GM12878 (cell line): Measurements from ENCODE around the gene FCGR3B. TPM values are rescaled to one million over a fixed set of nuclear protein-coding genes. Genes with fewer than 3 reads are reported as not detected.
"Not testable (repeated sequence)": the region's sequence is repeated elsewhere in the genome, so short reads cannot be mapped to it uniquely, and the experiment has no call there.

Experiments used
- ATAC-seq: fragments of 200-7000 bp; cut with Tn5 transposase; 3 replicates; pipeline ENCODE4 v1.9.1; 2020; ENCODE audit warnings: mild to moderate bottlenecking, moderate library complexity
- BruUV-seq: library from RNA; stranded (reverse); fragments of 400-500 nt; replicated peaks from 2 replicates; lab custom pipeline; 2021; lab: Mats Ljungman, UMichigan
- CTCF ChIA-PET: fragments of 300-600 bp; sonication (Branson Sonifier 250); formaldehyde crosslinking; extraction: SDS; loops from one replicate; lab custom pipeline; 2021; ENCODE audit warnings: inconsistent platforms; lab: Yijun Ruan, JAX
- POLR2A ChIA-PET: fragments of 350-600 bp; formaldehyde crosslinking; extraction: SDS; loops from one replicate; lab custom pipeline; 2021; ENCODE audit warnings: inconsistent platforms; lab: Charles Lee
- RAD21 ChIA-PET: fragments of 300-600 bp; sonication (Branson Sonifier 250); formaldehyde crosslinking; loops from one replicate; lab custom pipeline; 2023; ENCODE audit warnings: antibody characterized with exemption; ENCODE audit not compliant: unreplicated experiment; lab: Charles Lee
- SMC1A ChIA-PET: fragments of 300-600 bp; sonication (Branson Sonifier 250); formaldehyde crosslinking; loops from one replicate; lab custom pipeline; 2023; ENCODE audit not compliant: unreplicated experiment, uncharacterized antibody; lab: Charles Lee
- DNase-seq: peaks from one replicate; pipeline ENCODE4 v3.0.0-alpha.2; 2011; ENCODE audit warnings: low read depth, low spot score
- FAIRE-seq: peaks from 3 replicates; lab custom pipeline; 2011; peaks lifted over from hg19 to GRCh38; lab: Jason Lieb, UNC
- H2AFZ ChIP-seq: 2 replicates; pipeline ENCODE4 v1.6.0; 2011; ENCODE audit warnings: low read depth, low read length, control low read depth; ENCODE audit not compliant: control insufficient read depth
- H3K27ac ChIP-seq: 2 replicates; pipeline ENCODE4 v1.5.1; 2011; ENCODE audit warnings: control low read depth; ENCODE audit not compliant: control insufficient read depth, insufficient read depth
- H3K27me3 ChIP-seq, 2 experiments: replicated peaks in 1 of 2; 2 replicates each; pipeline versions ENCODE4 v1.6.0 to v1.6.1; 2011; ENCODE audit warnings: low read length in 1 of 2; ENCODE audit not compliant: control insufficient read depth in 2 of 2, insufficient read depth in 2 of 2
- H3K36me3 ChIP-seq, 2 experiments: 2 replicates each; pipeline ENCODE4 v1.5.1; 2011; ENCODE audit warnings: low read length in 1 of 2; ENCODE audit not compliant: control insufficient read depth in 2 of 2, insufficient read depth in 2 of 2
- H3K4me1 ChIP-seq: 2 replicates; pipeline ENCODE4 v1.6.1; 2011; ENCODE audit warnings: mild to moderate bottlenecking, low read length, moderate library complexity, mixed read lengths; ENCODE audit not compliant: control insufficient read depth, insufficient read depth
- H3K4me2 ChIP-seq: 2 replicates; pipeline ENCODE4 v1.6.0; 2011; ENCODE audit warnings: control low read depth; ENCODE audit not compliant: control insufficient read depth, insufficient read depth
- H3K4me3 ChIP-seq: fragments of 200-600 bp; sonication (generic); 2 replicates; pipeline ENCODE4 v1.5.1; 2016
- H3K79me2 ChIP-seq: 2 replicates; pipeline ENCODE4 v1.6.0; 2011; ENCODE audit warnings: low read length; ENCODE audit not compliant: control insufficient read depth, insufficient read depth
- H3K9ac ChIP-seq: 2 replicates; pipeline ENCODE4 v1.8.0; 2011; ENCODE audit warnings: low read length, control low read depth, mixed read lengths; ENCODE audit not compliant: control insufficient read depth, insufficient read depth
- H3K9me3 ChIP-seq: replicated peaks from 3 replicates; pipeline ENCODE4 v1.5.1; 2011; ENCODE audit warnings: mild to moderate bottlenecking, low read length; ENCODE audit not compliant: control insufficient read depth, insufficient read depth
- H4K20me1 ChIP-seq: 2 replicates; pipeline ENCODE4 v1.6.0; 2011; ENCODE audit not compliant: control insufficient read depth, insufficient read depth
- in situ Hi-C: fragments of 300-500 bp; cut with MboI; formaldehyde crosslinking; loops from 9 replicates; pipeline ENCODE4 v1.14.3; 2018; ENCODE audit warnings: mixed read lengths
- intact Hi-C: fragments of 100-400 bp; cut with micrococcal nuclease; formaldehyde crosslinking; loops from one replicate; pipeline ENCODE4 v1.14.2; 2022; ENCODE audit not compliant: unreplicated experiment
- polyA plus RNA-seq, 11 experiments: library from polyadenylated mRNA; depleted of rRNA in 4 of 11; unstranded in 6 of 11; stranded (reverse) in 5 of 11; fragments of >200 nt; fragmentation: Nextera tagmentation in 4 of 11; fragmentation: Illumina TruSeq in 1 of 11; extraction: Ambion mirVana in 4 of 11; extraction: Trizol in 1 of 11; gene quantifications; 1 replicate in 1 of 11; 2 replicates in 10 of 11; pipeline versions ENCODE4 v1.2.1 to v1.2.3, GENCODE V29; 2011 to 2016; ENCODE audit warnings: inconsistent platforms in 2 of 11, missing spikeins in 2 of 11, low read depth in 1 of 11
- total RNA-seq, 4 experiments: library from RNA; depleted of rRNA in 3 of 4; stranded (reverse); fragments of >200 nt in 3 of 4; fragmentation: Illumina TruSeq in 1 of 4; extraction: Trizol in 1 of 4; gene quantifications; 2 replicates each; pipeline versions ENCODE4 v1.2.1 to v1.2.3, GENCODE V29; 2013 to 2021

FCGR3B gene
- total and polyA plus RNA-seq, 10 of the 15 experiments (the other 5 are each of a cell fraction or from before 2014, with no cell fraction given), result not detected

- H3K79me2 ChIP-seq, CTCF ChIA-PET, H3K4me1 ChIP-seq, DNase-seq, SMC1A ChIA-PET, H2AFZ ChIP-seq, H3K36me3 ChIP-seq, POLR2A ChIA-PET, BruUV-seq, FAIRE-seq, H4K20me1 ChIP-seq, RAD21 ChIA-PET, intact Hi-C loops, H3K9me3 ChIP-seq, in situ Hi-C loops, H3K27ac ChIP-seq, H3K27me3 ChIP-seq, H3K4me3 ChIP-seq, H3K9ac ChIP-seq, H3K4me2 ChIP-seq, ATAC-seq: not testable (repeated sequence)
Measured at GRCh38 chr1:161576676-161577075, 54.3 kb downstream of the FCGR3B start.

Other genes starting within 250 kb of the FCGR3B start
Only the 7 nearest of the 8 such genes appear.
- gene FCGR2A, start 125.7 kb downstream of the FCGR3B start, total RNA-seq (2014; rRNA removed), result 5.0 and 5.7 TPM in 2 replicates
- 5.3 and 7.0 TPM in 2 replicates for gene FCGR2A, start 125.7 kb downstream of the FCGR3B start, total RNA-seq (2014; rRNA removed; fragmentation: Illumina TruSeq; extraction: Trizol)
- gene FCGR2A, start 125.7 kb downstream of the FCGR3B start, total RNA-seq (2021), result 6.4 and 6.9 TPM in 2 replicates
- gene FCGR2A, start 125.7 kb downstream of the FCGR3B start, polyA plus RNA-seq (2011; rRNA removed), result 2.3 and 3.7 TPM in 2 replicates
- 7.4 and 9.3 TPM in 2 replicates for gene FCGR2A, start 125.7 kb downstream of the FCGR3B start, polyA plus RNA-seq (2014; fragmentation: Illumina TruSeq; extraction: Trizol)
- gene FCGR2A, start 125.7 kb downstream of the FCGR3B start, polyA plus RNA-seq (2014; fragmentation: Nextera tagmentation; extraction: Ambion mirVana), result 1 to 10 TPM; 3.8 to 4.2 TPM
- gene FCGR2A, start 125.7 kb downstream of the FCGR3B start, polyA plus RNA-seq (2014; rRNA removed), result 3.2 and 3.3 TPM in 2 replicates
- gene FCGR2A, start 125.7 kb downstream of the FCGR3B start, polyA plus RNA-seq (2016; fragmentation: Nextera tagmentation; extraction: Ambion mirVana), result 1 to 10 TPM; 3.1 to 3.6 TPM
- gene HSPA6, start 106.6 kb downstream of the FCGR3B start, total RNA-seq (2014; rRNA removed), result 0.65 and 0.96 TPM in 2 replicates
- 0.18 and 0.36 TPM in 2 replicates for gene HSPA6, start 106.6 kb downstream of the FCGR3B start, total RNA-seq (2014; rRNA removed; fragmentation: Illumina TruSeq; extraction: Trizol)
- gene HSPA6, start 106.6 kb downstream of the FCGR3B start, total RNA-seq (2021), result 1.6 and 1.8 TPM in 2 replicates
- 0.06 and 0.18 TPM in 2 replicates for gene HSPA6, start 106.6 kb downstream of the FCGR3B start, polyA plus RNA-seq (2011; rRNA removed)
- gene HSPA6, start 106.6 kb downstream of the FCGR3B start, polyA plus RNA-seq (2014; fragmentation: Illumina TruSeq; extraction: Trizol), result 0.12 and 0.16 TPM in 2 replicates
- under 1 TPM; 0.05 to 0.09 TPM for gene HSPA6, start 106.6 kb downstream of the FCGR3B start, polyA plus RNA-seq (2014; fragmentation: Nextera tagmentation; extraction: Ambion mirVana)
- 1.2 and 1.5 TPM in 2 replicates for gene HSPA6, start 106.6 kb downstream of the FCGR3B start, polyA plus RNA-seq (2014; rRNA removed)
- 1 to 10 TPM; 8.5 to 8.8 TPM for gene HSPA6, start 106.6 kb downstream of the FCGR3B start, polyA plus RNA-seq (2016; fragmentation: Nextera tagmentation; extraction: Ambion mirVana)
- 0.05 TPM in 1 of 2 replicates, not detected in the other for gene FCGR3A, start 81.4 kb downstream of the FCGR3B start, total RNA-seq (2014; rRNA removed)
- gene FCGR3A, start 81.4 kb downstream of the FCGR3B start, total RNA-seq (2014; rRNA removed; fragmentation: Illumina TruSeq; extraction: Trizol), result not detected in 2 replicates
- 0.10 TPM in 1 of 2 replicates, not detected in the other for gene FCGR3A, start 81.4 kb downstream of the FCGR3B start, total RNA-seq (2021)
- not detected in 2 replicates for gene FCGR3A, start 81.4 kb downstream of the FCGR3B start, polyA plus RNA-seq (2011; rRNA removed)
- gene FCGR3A, start 81.4 kb downstream of the FCGR3B start, polyA plus RNA-seq (2014; fragmentation: Illumina TruSeq; extraction: Trizol), result not detected in 2 replicates
- gene FCGR3A, start 81.4 kb downstream of the FCGR3B start, polyA plus RNA-seq (2014; fragmentation: Nextera tagmentation; extraction: Ambion mirVana), result not detected
- not detected in 2 replicates for gene FCGR3A, start 81.4 kb downstream of the FCGR3B start, polyA plus RNA-seq (2014; rRNA removed)
- gene FCGR3A, start 81.4 kb downstream of the FCGR3B start, polyA plus RNA-seq (2016; fragmentation: Nextera tagmentation; extraction: Ambion mirVana), result under 1 TPM in 1 of 2 experiments, not detected in 1; 0.09 TPM
- 99.3 and 100 TPM in 2 replicates for gene FCGR2B, start 32.0 kb upstream of the FCGR3B start, total RNA-seq (2014; rRNA removed)
- gene FCGR2B, start 32.0 kb upstream of the FCGR3B start, total RNA-seq (2014; rRNA removed; fragmentation: Illumina TruSeq; extraction: Trizol), result 76.6 and 78.5 TPM in 2 replicates
- gene FCGR2B, start 32.0 kb upstream of the FCGR3B start, total RNA-seq (2021), result 88.9 and 99.4 TPM in 2 replicates
- 99.1 and 111 TPM in 2 replicates for gene FCGR2B, start 32.0 kb upstream of the FCGR3B start, polyA plus RNA-seq (2011; rRNA removed)
- 118 and 122 TPM in 2 replicates for gene FCGR2B, start 32.0 kb upstream of the FCGR3B start, polyA plus RNA-seq (2014; fragmentation: Illumina TruSeq; extraction: Trizol)
- 100 to 1,000 TPM; 131 to 216 TPM for gene FCGR2B, start 32.0 kb upstream of the FCGR3B start, polyA plus RNA-seq (2014; fragmentation: Nextera tagmentation; extraction: Ambion mirVana)
- gene FCGR2B, start 32.0 kb upstream of the FCGR3B start, polyA plus RNA-seq (2014; rRNA removed), result 101 and 106 TPM in 2 replicates
- gene FCGR2B, start 32.0 kb upstream of the FCGR3B start, polyA plus RNA-seq (2016; fragmentation: Nextera tagmentation; extraction: Ambion mirVana), result 100 to 1,000 TPM; 105 to 112 TPM
- 419 and 443 TPM in 2 replicates for gene FCRLA, start 76.1 kb upstream of the FCGR3B start, total RNA-seq (2014; rRNA removed)
- 269 and 273 TPM in 2 replicates for gene FCRLA, start 76.1 kb upstream of the FCGR3B start, total RNA-seq (2014; rRNA removed; fragmentation: Illumina TruSeq; extraction: Trizol)
- 286 and 294 TPM in 2 replicates for gene FCRLA, start 76.1 kb upstream of the FCGR3B start, total RNA-seq (2021)
- gene FCRLA, start 76.1 kb upstream of the FCGR3B start, polyA plus RNA-seq (2011; rRNA removed), result 122 and 130 TPM in 2 replicates
- 378 and 399 TPM in 2 replicates for gene FCRLA, start 76.1 kb upstream of the FCGR3B start, polyA plus RNA-seq (2014; fragmentation: Illumina TruSeq; extraction: Trizol)
- 100 to 1,000 TPM; 418 to 714 TPM for gene FCRLA, start 76.1 kb upstream of the FCGR3B start, polyA plus RNA-seq (2014; fragmentation: Nextera tagmentation; extraction: Ambion mirVana)
- 355 and 359 TPM in 2 replicates for gene FCRLA, start 76.1 kb upstream of the FCGR3B start, polyA plus RNA-seq (2014; rRNA removed)
- 100 to 1,000 TPM; 339 to 389 TPM for gene FCRLA, start 76.1 kb upstream of the FCGR3B start, polyA plus RNA-seq (2016; fragmentation: Nextera tagmentation; extraction: Ambion mirVana)
- gene FCRLB, start 90.4 kb upstream of the FCGR3B start, total RNA-seq (2014; rRNA removed), result 11.3 and 11.5 TPM in 2 replicates
- gene FCRLB, start 90.4 kb upstream of the FCGR3B start, total RNA-seq (2014; rRNA removed; fragmentation: Illumina TruSeq; extraction: Trizol), result 3.1 and 3.4 TPM in 2 replicates
- gene FCRLB, start 90.4 kb upstream of the FCGR3B start, total RNA-seq (2021), result 7.9 and 8.3 TPM in 2 replicates
- gene FCRLB, start 90.4 kb upstream of the FCGR3B start, polyA plus RNA-seq (2011; rRNA removed), result 1.2 and 1.5 TPM in 2 replicates
- gene FCRLB, start 90.4 kb upstream of the FCGR3B start, polyA plus RNA-seq (2014; fragmentation: Illumina TruSeq; extraction: Trizol), result 1.2 and 1.9 TPM in 2 replicates
- 1 to 10 TPM in 1 of 2 experiments, under 1 TPM in 1; 0.55 to 1.2 TPM for gene FCRLB, start 90.4 kb upstream of the FCGR3B start, polyA plus RNA-seq (2014; fragmentation: Nextera tagmentation; extraction: Ambion mirVana)
- gene FCRLB, start 90.4 kb upstream of the FCGR3B start, polyA plus RNA-seq (2014; rRNA removed), result 8.8 and 9.4 TPM in 2 replicates
- 10 to 100 TPM; 10.9 to 11.7 TPM for gene FCRLB, start 90.4 kb upstream of the FCGR3B start, polyA plus RNA-seq (2016; fragmentation: Nextera tagmentation; extraction: Ambion mirVana)
- 41.1 and 42.5 TPM in 2 replicates for gene DUSP12, start 118.6 kb upstream of the FCGR3B start, total RNA-seq (2014; rRNA removed)
- gene DUSP12, start 118.6 kb upstream of the FCGR3B start, total RNA-seq (2014; rRNA removed; fragmentation: Illumina TruSeq; extraction: Trizol), result 23.7 and 24.1 TPM in 2 replicates
- gene DUSP12, start 118.6 kb upstream of the FCGR3B start, total RNA-seq (2021), result 25.2 and 29.8 TPM in 2 replicates
- 50.8 and 62.5 TPM in 2 replicates for gene DUSP12, start 118.6 kb upstream of the FCGR3B start, polyA plus RNA-seq (2011; rRNA removed)
- 24.8 and 25.7 TPM in 2 replicates for gene DUSP12, start 118.6 kb upstream of the FCGR3B start, polyA plus RNA-seq (2014; fragmentation: Illumina TruSeq; extraction: Trizol)
- 10 to 100 TPM in 1 of 2 experiments, 1 to 10 TPM in 1; 7.0 to 13.3 TPM for gene DUSP12, start 118.6 kb upstream of the FCGR3B start, polyA plus RNA-seq (2014; fragmentation: Nextera tagmentation; extraction: Ambion mirVana)
- 46.5 and 51.5 TPM in 2 replicates for gene DUSP12, start 118.6 kb upstream of the FCGR3B start, polyA plus RNA-seq (2014; rRNA removed)
- gene DUSP12, start 118.6 kb upstream of the FCGR3B start, polyA plus RNA-seq (2016; fragmentation: Nextera tagmentation; extraction: Ambion mirVana), result 10 to 100 TPM; 42.5 TPM